Large intestine (tissue), 3 donors: ENCODE measurements around the gene PLA2G7. TPM values are rescaled to one million over a fixed set of nuclear protein-coding genes. Genes with fewer than 3 reads are reported as not detected.
"Not testable (repeated sequence)": the region's sequence is repeated elsewhere in the genome, so short reads cannot be mapped to it uniquely, and the experiment has no call there.

Source experiments
- DNase-seq, 2 donors: peaks; one replicate each; pipeline versions ENCODE4 v3.0.0 to v3.0.0-alpha.2; 2013
- H3K27ac ChIP-seq: one replicate; pipeline ENCODE4 v1.5.1; 2013; ENCODE audit warnings: low read length
- H3K27me3 ChIP-seq: 2 replicates; pipeline ENCODE4 v1.6.1; 2013; ENCODE audit warnings: low read length; ENCODE audit not compliant: control insufficient read depth, insufficient read depth
- H3K36me3 ChIP-seq: 2 replicates; pipeline ENCODE4 v1.6.1; 2013; ENCODE audit warnings: low read length; ENCODE audit not compliant: control insufficient read depth, insufficient read depth
- H3K4me1 ChIP-seq: one replicate; pipeline ENCODE4 v1.6.1; 2013; ENCODE audit warnings: low read length; ENCODE audit not compliant: control insufficient read depth, insufficient read depth
- H3K4me3 ChIP-seq: one replicate; pipeline ENCODE4 v1.5.1; 2013; ENCODE audit warnings: low read length
- H3K9me3 ChIP-seq: one replicate; pipeline ENCODE4 v1.6.1; 2013; ENCODE audit warnings: mild to moderate bottlenecking, low read depth, low read length, moderate library complexity; ENCODE audit not compliant: control insufficient read depth
- WGBS: methylation state at CpG from one replicate; pipeline ENCODE4 v1.1.5; 2013; ENCODE audit warnings: low lambda C conversion rate; ENCODE audit not compliant: insufficient coverage; 5-methylcytosine and 5-hydroxymethylcytosine counted together
- polyA plus RNA-seq: library from polyadenylated mRNA; unstranded; fragments of 120-200 nt; gene quantifications from one replicate; pipeline ENCODE4 v1.2.1, GENCODE V29; 2013

Gene PLA2G7
- polyA plus RNA-seq, 1 donor, result 1.1 TPM

- no CpG with 5 or more reads among the region's 5 CpGs for WGBS
- no peak overlapping the region for H3K27ac ChIP-seq
- H3K4me1 ChIP-seq, result peaks cover 5% of the 10 kb centered on the region
- H3K27me3 ChIP-seq, result no peaks in the 10 kb centered on the region
- peak; percentile 22 to 41 for DNase-seq
- no peaks in the 10 kb centered on the region for H3K9me3 ChIP-seq
- H3K4me3 ChIP-seq, result no peak overlapping the region
- no peaks in the 10 kb centered on the region for H3K36me3 ChIP-seq
Measured at GRCh38 chr6:46764961-46765360, 29.8 kb upstream of the PLA2G7 start.

GRCh38 chr6:46764280-46764679 is 29.1 kb upstream of the PLA2G7 start:
- 100% methylated on average over 3 of the region's 10 CpGs for WGBS
- H3K4me1 ChIP-seq, result not testable (repeated sequence)

GRCh38 chr6:46763466-46763865 is 28.3 kb upstream of the PLA2G7 start:
- H3K36me3 ChIP-seq, result no peaks in the 10 kb centered on the region
- peaks cover 5% of the 10 kb centered on the region for H3K4me1 ChIP-seq
- no peaks in the 10 kb centered on the region for H3K27me3 ChIP-seq
- H3K9me3 ChIP-seq, result no peaks in the 10 kb centered on the region
- WGBS, result no CpG with 5 or more reads among the region's 2 CpGs
- H3K27ac ChIP-seq, result no peak overlapping the region
- DNase-seq, result no peak
- H3K4me3 ChIP-seq, result no peak overlapping the region

More at GRCh38 chr6:46764280-46764679, 29.1 kb upstream of the PLA2G7 start:
- not testable (repeated sequence) for DNase-seq, H3K27me3 ChIP-seq, H3K4me3 ChIP-seq, H3K9me3 ChIP-seq, H3K27ac ChIP-seq, H3K36me3 ChIP-seq

- WGBS, result 80% methylated on average over 1 of the region's 3 CpGs
- Histone ChIP-seq H3K9me3 (no peaks in the 10 kb centered on the region), H3K4me3 (no peak overlapping the region), H3K27me3 (no peaks in the 10 kb centered on the region), H3K36me3 (no peaks in the 10 kb centered on the region), H3K4me1 (peaks cover 5% of the 10 kb centered on the region), H3K27ac (peak overlapping the region; percentile 61)
- peak; percentile 71 to 80 for DNase-seq
Measured at GRCh38 chr6:46760925-46761324, 25.8 kb upstream of the PLA2G7 start.

- Histone ChIP-seq H3K36me3 (no peaks in the 10 kb centered on the region), H3K4me3 (no peak overlapping the region), H3K4me1 (peaks cover 5% of the 10 kb centered on the region), H3K27me3 (no peaks in the 10 kb centered on the region), H3K27ac (no peak overlapping the region), H3K9me3 (no peaks in the 10 kb centered on the region)
- 83% methylated on average over 3 of the region's 4 CpGs for WGBS
- DNase-seq, result no peak
Measured at GRCh38 chr6:46758960-46759753, 24.0 kb upstream of the PLA2G7 start.

- peaks cover 5% of the 10 kb centered on the region for H3K4me1 ChIP-seq
- H3K36me3 ChIP-seq, result no peaks in the 10 kb centered on the region
- H3K27me3 ChIP-seq, result no peaks in the 10 kb centered on the region
- no CpG with 5 or more reads among the region's 2 CpGs for WGBS
- no peak overlapping the region for H3K27ac ChIP-seq
- H3K9me3 ChIP-seq, result no peaks in the 10 kb centered on the region
- no peak overlapping the region for H3K4me3 ChIP-seq
- no peak for DNase-seq
Measured at GRCh38 chr6:46757214-46757596, 22.0 kb upstream of the PLA2G7 start.

- Histone ChIP-seq H3K27ac (no peak overlapping the region), H3K4me3 (no peak overlapping the region), H3K36me3 (no peaks in the 10 kb centered on the region), H3K9me3 (no peaks in the 10 kb centered on the region), H3K4me1 (peaks cover 5% of the 10 kb centered on the region), H3K27me3 (no peaks in the 10 kb centered on the region)
- DNase-seq, result peak in 1 of 2 donors; percentile 67
- WGBS, result 72% methylated on average over 4 of the region's 7 CpGs
Measured at GRCh38 chr6:46756469-46757213, 21.5 kb upstream of the PLA2G7 start.

GRCh38 chr6:46755865-46756264 is 20.7 kb upstream of the PLA2G7 start:
- WGBS, result no CpG with 5 or more reads among the region's 1 CpG
- Histone ChIP-seq H3K27me3 (no peaks in the 10 kb centered on the region), H3K4me1 (no peaks in the 10 kb centered on the region), H3K4me3 (no peak overlapping the region), H3K9me3 (no peaks in the 10 kb centered on the region), H3K27ac (no peak overlapping the region), H3K36me3 (no peaks in the 10 kb centered on the region)
- no peak for DNase-seq

- no CpG with 5 or more reads among the region's 3 CpGs for WGBS
- Histone ChIP-seq H3K27me3 (no peaks in the 10 kb centered on the region), H3K27ac (no peak overlapping the region), H3K4me1 (no peaks in the 10 kb centered on the region), H3K4me3 (no peak overlapping the region), H3K36me3 (no peaks in the 10 kb centered on the region), H3K9me3 (no peaks in the 10 kb centered on the region)
- no peak for DNase-seq
Measured at GRCh38 chr6:46751658-46752057, 16.5 kb upstream of the PLA2G7 start.

- no peak for DNase-seq
- 67% methylated on average over 2 of the region's 5 CpGs for WGBS
- no peak overlapping the region for H3K27ac ChIP-seq
- no peak overlapping the region for H3K4me3 ChIP-seq
- no peaks in the 10 kb centered on the region for H3K9me3 ChIP-seq
- no peaks in the 10 kb centered on the region for H3K4me1 ChIP-seq
- H3K36me3 ChIP-seq, result no peaks in the 10 kb centered on the region
- H3K27me3 ChIP-seq, result no peaks in the 10 kb centered on the region
Measured at GRCh38 chr6:46749731-46750130, 14.6 kb upstream of the PLA2G7 start.
